ENCODE measurements around the gene CPD. TPM values are rescaled to one million over a fixed set of nuclear protein-coding genes. Genes with fewer than 3 reads are reported as not detected.

The CPD gene
- total RNA-seq, 1 donor from 2014 or later = 97.9 TPM

- no peak for TF ChIP-seq CTCF (IDR thresholded peaks at IDR 0.05; ENCODE audit: insufficient read depth, low read length, poor library complexity, severe bottlenecking)
- Histone ChIP-seq H3K4me3 (ENCODE audit: low read depth, low read length) (no peak overlapping the region), H3K36me3 (ENCODE audit: control insufficient read depth, insufficient read depth, low read length) (no peaks in the 10 kb centered on the region), H3K27me3 (ENCODE audit: control insufficient read depth, insufficient read depth, low read length) (no peaks in the 10 kb centered on the region)
- DNase-seq (ENCODE audit: low read depth) = no peak
These were observed 9.6 kb upstream of the CPD start for GRCh38 chr17:30368912-30369720.

GRCh38 chr17:30369995-30370394 is 8.7 kb upstream of the CPD start:
- DNase-seq (ENCODE audit: low read depth) = no peak
- no peak for TF ChIP-seq CTCF (IDR thresholded peaks at IDR 0.05; ENCODE audit: insufficient read depth, low read length, poor library complexity, severe bottlenecking)
- Histone ChIP-seq H3K4me3 (ENCODE audit: low read depth, low read length) (no peak overlapping the region), H3K36me3 (ENCODE audit: control insufficient read depth, insufficient read depth, low read length) (no peaks in the 10 kb centered on the region), H3K27me3 (ENCODE audit: control insufficient read depth, insufficient read depth, low read length) (no peaks in the 10 kb centered on the region)

GRCh38 chr17:30372755-30373154 is 6.0 kb upstream of the CPD start:
- peak; percentile 29 for DNase-seq (ENCODE audit: low read depth)
- Histone ChIP-seq H3K36me3 (ENCODE audit: control insufficient read depth, insufficient read depth, low read length) (no peaks in the 10 kb centered on the region), H3K27me3 (ENCODE audit: control insufficient read depth, insufficient read depth, low read length) (no peaks in the 10 kb centered on the region), H3K4me3 (ENCODE audit: low read depth, low read length) (no peak overlapping the region)
- TF ChIP-seq CTCF (IDR thresholded peaks at IDR 0.05; ENCODE audit: insufficient read depth, low read length, poor library complexity, severe bottlenecking) = peak; percentile 6

- DNase-seq (ENCODE audit: low read depth) = no peak
- no peak for TF ChIP-seq CTCF (IDR thresholded peaks at IDR 0.05; ENCODE audit: insufficient read depth, low read length, poor library complexity, severe bottlenecking)
- no peak overlapping the region for H3K4me3 ChIP-seq (ENCODE audit: low read depth, low read length)
- H3K27me3 ChIP-seq (ENCODE audit: control insufficient read depth, insufficient read depth, low read length) = no peaks in the 10 kb centered on the region
- no peaks in the 10 kb centered on the region for H3K36me3 ChIP-seq (ENCODE audit: control insufficient read depth, insufficient read depth, low read length)
These were observed 3.1 kb upstream of the CPD start for GRCh38 chr17:30375661-30376060.

GRCh38 chr17:30376621-30377452 is 1.9 kb upstream of the CPD start:
- H3K36me3 ChIP-seq (ENCODE audit: control insufficient read depth, insufficient read depth, low read length) = no peaks in the 10 kb centered on the region
- DNase-seq (ENCODE audit: low read depth) = peak; percentile 57

More at GRCh38 chr17:30376621-30377452, 1.9 kb upstream of the CPD start:
- Histone ChIP-seq H3K4me3 (ENCODE audit: low read depth, low read length) (no peak overlapping the region), H3K27me3 (ENCODE audit: control insufficient read depth, insufficient read depth, low read length) (no peaks in the 10 kb centered on the region)
- no peak for TF ChIP-seq CTCF (IDR thresholded peaks at IDR 0.05; ENCODE audit: insufficient read depth, low read length, poor library complexity, severe bottlenecking)

Measured in kidney epithelial cell (primary cell).